Panc1 (cell line): Measurements from ENCODE around the gene SMC5. TPM values are rescaled to one million over a fixed set of nuclear protein-coding genes. Genes with fewer than 3 reads are reported as not detected.
A peak's percentile ranks its signal among the peaks of the same experiment; 100 is the strongest.

Source experiments
- ATAC-seq: fragments of 200-7000 bp; cut with Tn5 transposase; 2 replicates; pipeline ENCODE4 v1.9.1; 2020; ENCODE audit warnings: mild to moderate bottlenecking, moderate library complexity
- BruUV-seq: library from RNA; stranded (reverse); fragments of 400-500 nt; replicated peaks from 2 replicates; lab custom pipeline; 2021; lab: Mats Ljungman, UMichigan
- CTCF ChIA-PET: fragments of 300-600 bp; sonication (Branson Sonifier 250); formaldehyde crosslinking; loops from one replicate; lab custom pipeline; 2022; ENCODE audit warnings: antibody characterized with exemption; lab: Charles Lee
- POLR2A ChIA-PET: fragments of 300-600 bp; sonication (Branson Sonifier 250); formaldehyde crosslinking; loops from one replicate; lab custom pipeline; 2022; ENCODE audit warnings: antibody characterized with exemption; lab: Charles Lee
- DNase-seq: peaks from one replicate; pipeline ENCODE4 v3.0.0-alpha.2; 2010; ENCODE audit warnings: low read depth, low spot score
- H3K27ac ChIP-seq: 2 replicates; pipeline ENCODE4 v1.5.1; 2011; ENCODE audit warnings: mild to moderate bottlenecking, low read length, inconsistent platforms
- H3K27me3 ChIP-seq: fragments of 200-500 bp; sonication (Bioruptor generic); 2 replicates; pipeline ENCODE4 v1.6.0; 2014; ENCODE audit warnings: low read length, inconsistent platforms; ENCODE audit not compliant: control insufficient read depth, insufficient read depth
- H3K36me3 ChIP-seq: fragments of 200-500 bp; sonication (Bioruptor generic); 2 replicates; pipeline ENCODE4 v1.5.1; 2014; ENCODE audit warnings: inconsistent platforms, mild to moderate bottlenecking, low read length, moderate library complexity; ENCODE audit not compliant: control insufficient read depth, insufficient read depth
- H3K4me1 ChIP-seq: 2 replicates; pipeline ENCODE4 v1.5.1; 2011; ENCODE audit warnings: inconsistent platforms, mild to moderate bottlenecking, low read length, moderate library complexity; ENCODE audit not compliant: control insufficient read depth, insufficient read depth
- H3K4me3 ChIP-seq, 2 experiments: 2 replicates each; pipeline ENCODE4 v1.5.1; 2011 to 2012; ENCODE audit warnings: low read depth in 2 of 2, low read length in 2 of 2, mild to moderate bottlenecking in 2 of 2, inconsistent platforms in 1 of 2, moderate library complexity in 1 of 2
- H3K9me3 ChIP-seq: fragments of 200-500 bp; sonication (Bioruptor generic); 2 replicates; pipeline ENCODE4 v1.5.1; 2014; ENCODE audit warnings: low read depth, mild to moderate bottlenecking, inconsistent platforms, low read length, moderate library complexity; ENCODE audit not compliant: control insufficient read depth, insufficient read depth
- CTCF ChIP-seq: fragments of 450-650 bp; IDR thresholded peaks from 2 replicates; pipeline ENCODE4 v1.5.1; 2017; ENCODE audit warnings: mild to moderate bottlenecking
- POLR2AphosphoS5 ChIP-seq: IDR thresholded peaks from 2 replicates; pipeline ENCODE4 v1.6.1; 2012; ENCODE audit warnings: mild to moderate bottlenecking, low read depth, low read length, moderate library complexity
- REST ChIP-seq, 2 experiments: IDR thresholded peaks; 2 replicates each; pipeline ENCODE4 v1.6.1; 2011 to 2012; ENCODE audit warnings: low read depth in 2 of 2, control low read depth in 1 of 2, low read length in 1 of 2, mild to moderate bottlenecking in 1 of 2, moderate library complexity in 1 of 2; ENCODE audit not compliant: insufficient read depth in 1 of 2
- SIN3A ChIP-seq: IDR thresholded peaks from 2 replicates; pipeline ENCODE4 v1.6.1; 2012; ENCODE audit warnings: low read depth, mild to moderate bottlenecking, low read length, moderate library complexity, borderline replicate concordance; ENCODE audit not compliant: insufficient read depth
- TCF7L2 ChIP-seq: IDR thresholded peaks from 2 replicates; pipeline ENCODE4 v1.6.1; 2011; ENCODE audit warnings: mild to moderate bottlenecking, low read depth, low read length, inconsistent platforms
- in situ Hi-C: cut with HindIII; loops from 2 replicates; pipeline ENCODE4 v1.10.0; 2016; ENCODE audit warnings: low sequenced_read_pairs, low pct_unique_long_range_greater_than_20kb
- intact Hi-C: fragments of 100-400 bp; cut with micrococcal nuclease; formaldehyde crosslinking; loops from one replicate; pipeline ENCODE4 v1.10.0; 2022; ENCODE audit not compliant: unreplicated experiment
- total RNA-seq: library from RNA; stranded (reverse); gene quantifications from one replicate; pipeline ENCODE4 v1.2.1, GENCODE V29; 2021; ENCODE audit not compliant: unreplicated experiment

Gene SMC5
- total RNA-seq, 1 experiment from 2014 or later = 12.9 TPM

GRCh38 chr9:70256123-70256551, 2.6 kb upstream of the SMC5 start:
- CTCF ChIA-PET = interaction anchor here (0.6 kb wide), 1 partner anchor 1836 kb away, joined by 5 read pairs; no protein-coding TSS in a partner anchor
- POLR2A ChIA-PET = no interaction called here
- Histone ChIP-seq H3K27me3 (no peaks in the 10 kb centered on the region), H3K4me3 (peak overlapping the region; percentile 11 to 38; a peak in 3 of 4 replicates), H3K36me3 (no peaks in the 10 kb centered on the region; the same call in none of the 2 replicates), H3K27ac (peak overlapping the region; percentile 48), H3K9me3 (no peaks in the 10 kb centered on the region), H3K4me1 (peaks cover 8% of the 10 kb centered on the region)
- no peak for TF ChIP-seq TCF7L2
- no peak for TF ChIP-seq CTCF
- no peak for TF ChIP-seq REST (IDR thresholded peaks at IDR 0.05; ENCODE audit: insufficient read depth in 1 of 2, low read depth in 2 of 2, low read length in 1 of 2)
- TF ChIP-seq SIN3A = no peak
- TF ChIP-seq POLR2AphosphoS5 = no peak
- intact Hi-C loops (no loop called here), in situ Hi-C loops (no loop called here)
- ATAC-seq (no peak), DNase-seq (no peak)
- BruUV-seq = no TSS peak

GRCh38 chr9:70257502-70257901, 1.3 kb upstream of the SMC5 start:
- H3K9me3 ChIP-seq = no peaks in the 10 kb centered on the region
- TF ChIP-seq SIN3A (no peak), CTCF (no peak), REST (IDR thresholded peaks at IDR 0.05; ENCODE audit: insufficient read depth in 1 of 2, low read depth in 2 of 2, low read length in 1 of 2) (no peak), TCF7L2 (no peak), POLR2AphosphoS5 (no peak)
- H3K4me1 ChIP-seq = peaks cover 12% of the 10 kb centered on the region
- POLR2A ChIA-PET = no interaction called here
- ATAC-seq (no peak), DNase-seq (no peak)
- no TSS peak for BruUV-seq
- peak overlapping the region; percentile 84 for H3K27ac ChIP-seq
- CTCF ChIA-PET = interaction anchor here (1.0 kb wide), 1 partner anchor 345 kb away, joined by 3 read pairs; no protein-coding TSS in a partner anchor
- peak overlapping the region; percentile 90 to 96 for H3K4me3 ChIP-seq
- intact Hi-C loops = no loop called here
- H3K27me3 ChIP-seq = no peaks in the 10 kb centered on the region
- in situ Hi-C loops = no loop called here
- H3K36me3 ChIP-seq = peaks cover 3% of the 10 kb centered on the region
